ENCODE results near the gene TPP1. TPM values are rescaled to one million over a fixed set of nuclear protein-coding genes. Genes with fewer than 3 reads are reported as not detected.

TPP1 gene
- total and polyA plus RNA-seq, 2 of the 13 experiments (the other 11 are each of a cell fraction or from before 2014, with no cell fraction given) = 13.9 to 74.6 TPM

GRCh38 chr11:6620636-6621035 is 1.4 kb upstream of the TPP1 start:
- Histone ChIP-seq H2AFZ (ENCODE audit: low read length) (no peak overlapping the region), H3K36me3 (replicated peaks in 1 of 2; ENCODE audit: control insufficient read depth in 1 of 2, insufficient read depth in 2 of 2, low read length in 2 of 2) (peaks cover 2 to 5% of the 10 kb centered on the region in 2 experiments; a peak in 1 of 5 replicates), H3K4me2 (ENCODE audit: low read depth, low read length) (no peak overlapping the region), H3K4me3 (replicated peaks in 1 of 3; ENCODE audit: insufficient read depth in 1 of 3, low read depth in 2 of 3, low read length in 3 of 3) (no peak overlapping the region), H3K27ac (ENCODE audit: extremely low read length, insufficient read depth, low read length) (no peak overlapping the region), H4K20me1 (ENCODE audit: insufficient read depth, low read length) (no peaks in the 10 kb centered on the region), H3K27me3 (ENCODE audit: control insufficient read depth in 1 of 2, insufficient read depth in 2 of 2, low read length in 2 of 2) (peaks cover 15 to 54% of the 10 kb centered on the region in 2 experiments), H3K4me1 (ENCODE audit: insufficient read depth, low read length) (peaks cover 41% of the 10 kb centered on the region), H3K9me3 (ENCODE audit: low read length) (no peaks in the 10 kb centered on the region), H3K9ac (ENCODE audit: insufficient read depth, low read depth, low read length) (no peak overlapping the region), H3K79me2 (ENCODE audit: insufficient read depth, low read length) (peaks cover 7% of the 10 kb centered on the region)
- in situ Hi-C loops (cut with HindIII; ENCODE audit: extremely low pct_ligation_motif_present, low pct_unique_long_range_greater_than_20kb) = no loop called here
- intact Hi-C loops (cut with micrococcal nuclease; ENCODE audit: unreplicated experiment) = no loop called here
- ChIA-PET POLR2A (interaction anchor here (0.9 to 5.5 kb wide), 4 partner anchors 8 to 63 kb away, joined by 4 to 24 read pairs (median 4); partner anchors contain the start of genes MRPL17 and TAF10), CTCF (ENCODE audit: low intra/inter-chr PET ratio, low total read pairs) (no interaction called here)
- 11% methylated on average over 1 of the region's 1 CpG for WGBS (ENCODE audit: low lambda C conversion rate)
- FAIRE-seq (no peak), ATAC-seq (no peak), DNase-seq (ENCODE audit: low spot score) (no peak)
- no peak for TF ChIP-seq ZFYVE20 (CRISPR knock-in tag; IDR thresholded peaks at IDR 0.05; ENCODE audit: borderline replicate concordance, low read depth)
- no peak for TF ChIP-seq SNAPC2 (CRISPR knock-in tag; IDR thresholded peaks at IDR 0.05)
- no peak for TF ChIP-seq CBX5 (CRISPR knock-in tag; IDR thresholded peaks at IDR 0.05; ENCODE audit: borderline replicate concordance)
- TF ChIP-seq GTF3A (CRISPR knock-in tag; conservative IDR thresholded peaks at IDR 0.05) = no peak
- TF ChIP-seq ARID2 (CRISPR knock-in tag; IDR thresholded peaks at IDR 0.05; ENCODE audit: borderline replicate concordance) = no peak
- no peak for TF ChIP-seq KLF12 (CRISPR knock-in tag; IDR thresholded peaks at IDR 0.05; ENCODE audit: borderline replicate concordance)
- no peak for TF ChIP-seq ZNF362 (CRISPR knock-in tag; IDR thresholded peaks at IDR 0.05; ENCODE audit: borderline replicate concordance)
- TF ChIP-seq WIZ (CRISPR knock-in tag; IDR thresholded peaks at IDR 0.05) = no peak
- BruUV-seq (replicated peaks) = no TSS peak

Data from HepG2 (cell line).